ENCODE measurements around the gene NCKAP1. TPM values are rescaled to one million over a fixed set of nuclear protein-coding genes. Genes with fewer than 3 reads are reported as not detected.

The NCKAP1 gene
- total and polyA plus RNA-seq, 3 donors from 2014 or later, result 59.6 to 110 (median 82.9) TPM

DNA sequence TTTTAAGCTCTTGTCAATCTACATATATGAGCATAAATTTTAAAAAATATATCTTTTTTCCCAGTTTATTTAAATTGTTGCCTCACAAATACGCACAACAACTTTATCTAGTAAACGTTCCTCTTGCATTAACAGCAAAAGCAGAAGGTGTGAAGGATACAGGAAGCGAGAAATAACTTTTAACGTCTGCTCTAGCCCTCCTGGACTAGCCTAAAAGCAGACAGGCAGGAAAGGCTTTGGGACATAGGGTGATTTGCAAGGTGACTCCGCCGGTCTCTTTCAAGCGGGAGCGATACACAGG lies 39.9 kb upstream of the NCKAP1 start:
- no peaks in the 10 kb centered on the region for H3K27me3 ChIP-seq

DNA sequence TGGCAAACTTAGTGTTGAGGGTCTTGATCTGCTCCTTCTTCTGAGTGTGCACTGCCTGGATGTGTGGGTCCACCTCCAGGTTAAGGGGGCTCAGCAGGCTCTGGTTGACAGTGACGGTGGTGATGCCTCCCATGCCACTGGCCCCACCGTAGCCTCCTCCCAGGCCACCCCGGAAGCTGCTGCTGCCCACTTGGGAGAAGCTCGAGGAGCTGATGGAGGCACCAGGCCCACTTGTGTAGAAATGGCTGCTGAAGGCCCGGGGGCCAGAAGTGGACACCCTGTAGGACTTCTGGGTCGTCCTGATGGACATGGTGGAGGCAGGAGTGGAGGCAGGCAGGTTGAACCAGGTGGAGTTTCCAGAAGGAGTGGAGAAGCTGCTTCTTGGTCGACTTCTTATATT lies 33.9 kb upstream of the NCKAP1 start:
- Histone ChIP-seq H3K27ac (no peak overlapping the region), H3K36me3 (ENCODE audit: low read depth, missing control alignments) (no peaks in the 10 kb centered on the region), H3K4me1 (no peaks in the 10 kb centered on the region), H3K9me3 (no peaks in the 10 kb centered on the region), H3K27me3 (no peaks in the 10 kb centered on the region), H3K4me3 (no peak overlapping the region)
- 89 to 91% methylated on average over 4 to 7 of the region's 7 CpGs for WGBS, 2 donors
- intact Hi-C loops (cut with DNase I; ENCODE audit: low total_unique reads), result no loop called here
- TF ChIP-seq, protein P1, sequence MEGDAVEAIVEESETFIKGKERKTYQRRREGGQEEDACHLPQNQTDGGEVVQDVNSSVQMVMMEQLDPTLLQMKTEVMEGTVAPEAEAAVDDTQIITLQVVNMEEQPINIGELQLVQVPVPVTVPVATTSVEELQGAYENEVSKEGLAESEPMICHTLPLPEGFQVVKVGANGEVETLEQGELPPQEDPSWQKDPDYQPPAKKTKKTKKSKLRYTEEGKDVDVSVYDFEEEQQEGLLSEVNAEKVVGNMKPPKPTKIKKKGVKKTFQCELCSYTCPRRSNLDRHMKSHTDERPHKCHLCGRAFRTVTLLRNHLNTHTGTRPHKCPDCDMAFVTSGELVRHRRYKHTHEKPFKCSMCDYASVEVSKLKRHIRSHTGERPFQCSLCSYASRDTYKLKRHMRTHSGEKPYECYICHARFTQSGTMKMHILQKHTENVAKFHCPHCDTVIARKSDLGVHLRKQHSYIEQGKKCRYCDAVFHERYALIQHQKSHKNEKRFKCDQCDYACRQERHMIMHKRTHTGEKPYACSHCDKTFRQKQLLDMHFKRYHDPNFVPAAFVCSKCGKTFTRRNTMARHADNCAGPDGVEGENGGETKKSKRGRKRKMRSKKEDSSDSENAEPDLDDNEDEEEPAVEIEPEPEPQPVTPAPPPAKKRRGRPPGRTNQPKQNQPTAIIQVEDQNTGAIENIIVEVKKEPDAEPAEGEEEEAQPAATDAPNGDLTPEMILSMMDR (IDR thresholded peaks at IDR 0.05), result no peak
- DNase-seq, result no peak

More for the DNA sequence above, 39.9 kb upstream of the NCKAP1 start:
- Histone ChIP-seq H3K27ac (peak overlapping the region; percentile 61 to 78), H3K4me1 (no peaks in the 10 kb centered on the region), H3K9me3 (no peaks in the 10 kb centered on the region), H3K36me3 (ENCODE audit: low read depth, missing control alignments) (no peaks in the 10 kb centered on the region), H3K4me3 (peak overlapping the region; percentile 77 to 83)
- whole genome bisulfite sequencing, 2 donors, result 2 to 6% methylated on average over 8 of the region's 8 CpGs
- TF ChIP-seq, protein P1 (IDR thresholded peaks at IDR 0.05), result no peak
- no peak for TF ChIP-seq POLR2A (IDR thresholded peaks at IDR 0.05)
- DNase-seq, result no peak
- intact Hi-C loops (cut with DNase I; ENCODE audit: low total_unique reads), result no loop called here

DNA sequence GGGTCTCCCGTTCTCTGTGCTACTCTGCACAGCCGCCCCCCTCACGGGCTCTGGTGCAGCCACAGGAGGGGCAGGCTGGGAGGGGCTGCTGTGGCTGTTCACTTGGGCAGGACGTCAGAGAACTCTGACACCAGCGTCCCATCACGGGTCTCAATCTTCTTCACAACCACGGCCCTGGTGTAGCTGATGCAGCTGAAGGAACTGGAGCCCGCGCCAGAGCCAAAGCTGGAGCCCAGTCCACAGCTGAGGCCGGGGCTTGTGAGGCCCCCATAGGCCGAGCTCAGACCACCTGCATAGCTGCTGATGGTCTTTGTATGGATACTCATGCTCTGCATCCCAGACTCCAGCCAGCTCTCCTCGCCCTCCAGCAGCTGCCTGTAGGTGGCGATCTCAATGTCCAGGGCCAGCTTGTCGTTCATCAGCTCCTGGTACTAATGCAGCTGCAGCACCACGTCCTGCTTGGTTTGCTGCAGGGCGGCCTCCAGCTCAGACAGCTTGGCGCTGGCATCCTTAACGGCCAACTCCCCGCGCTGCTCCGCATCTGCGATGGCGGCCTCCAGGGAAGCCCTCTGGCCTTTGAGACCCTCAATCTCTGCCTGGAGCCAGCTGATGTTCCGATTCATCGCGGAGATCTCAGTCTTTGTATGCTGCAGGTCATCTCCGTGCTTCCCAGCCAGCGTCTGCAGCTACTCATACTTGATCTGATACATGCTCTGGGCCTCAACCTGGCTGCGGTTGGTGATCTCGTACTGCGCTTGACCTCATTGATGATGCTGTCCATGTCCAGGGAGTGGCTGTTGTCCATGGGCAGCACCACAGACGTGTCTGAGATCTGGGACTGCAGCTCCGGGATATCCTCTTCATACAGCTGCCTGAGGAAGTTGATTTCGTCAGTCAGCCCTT lies 32.9 kb upstream of the NCKAP1 start:
- Histone ChIP-seq H3K27ac (no peak overlapping the region), H3K4me3 (no peak overlapping the region), H3K27me3 (no peaks in the 10 kb centered on the region), H3K4me1 (no peaks in the 10 kb centered on the region), H3K36me3 (ENCODE audit: low read depth, missing control alignments) (no peaks in the 10 kb centered on the region), H3K9me3 (no peaks in the 10 kb centered on the region)
- 55 to 79% methylated on average over 11 to 33 of the region's 34 CpGs for WGBS, 2 donors
- intact Hi-C loops (cut with DNase I; ENCODE audit: low total_unique reads), result no loop called here
- TF ChIP-seq, protein P1 (IDR thresholded peaks at IDR 0.05), result peak in 1 of 3 experiments; percentile 14
- TF ChIP-seq POLR2A (IDR thresholded peaks at IDR 0.05), result no peak
- peak; percentile 49 for DNase-seq

DNA sequence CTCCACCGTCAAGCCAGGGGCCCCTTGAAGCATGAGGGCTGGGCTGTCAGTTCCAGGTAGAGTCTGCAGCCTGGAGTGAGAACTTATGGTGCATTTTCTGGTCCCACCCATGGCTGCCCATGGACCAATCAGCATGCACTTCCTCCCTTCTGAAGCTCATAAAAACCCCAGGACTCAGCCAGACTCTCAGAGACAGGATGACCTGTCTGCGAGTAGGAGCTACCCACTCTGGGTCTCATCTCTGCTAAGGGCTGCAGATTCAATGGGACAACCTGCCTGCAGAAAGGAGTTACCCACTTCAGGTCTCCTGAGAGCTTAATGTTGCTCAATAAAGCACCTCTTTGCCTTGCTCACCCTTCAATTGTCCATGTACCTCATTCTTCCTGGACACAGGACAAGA lies 30.9 kb upstream of the NCKAP1 start:
- Histone ChIP-seq H3K27me3 (no peaks in the 10 kb centered on the region), H3K4me3 (no peak overlapping the region), H3K4me1 (no peaks in the 10 kb centered on the region), H3K27ac (no peak overlapping the region), H3K9me3 (no peaks in the 10 kb centered on the region), H3K36me3 (ENCODE audit: low read depth, missing control alignments) (no peaks in the 10 kb centered on the region)
- 89 to 94% methylated on average over 2 of the region's 2 CpGs for WGBS, 2 donors
- TF ChIP-seq, protein P1 (IDR thresholded peaks at IDR 0.05), result no peak
- TF ChIP-seq POLR2A (IDR thresholded peaks at IDR 0.05), result no peak
- no peak for DNase-seq
- intact Hi-C loops (cut with DNase I; ENCODE audit: low total_unique reads), result no loop called here

DNA sequence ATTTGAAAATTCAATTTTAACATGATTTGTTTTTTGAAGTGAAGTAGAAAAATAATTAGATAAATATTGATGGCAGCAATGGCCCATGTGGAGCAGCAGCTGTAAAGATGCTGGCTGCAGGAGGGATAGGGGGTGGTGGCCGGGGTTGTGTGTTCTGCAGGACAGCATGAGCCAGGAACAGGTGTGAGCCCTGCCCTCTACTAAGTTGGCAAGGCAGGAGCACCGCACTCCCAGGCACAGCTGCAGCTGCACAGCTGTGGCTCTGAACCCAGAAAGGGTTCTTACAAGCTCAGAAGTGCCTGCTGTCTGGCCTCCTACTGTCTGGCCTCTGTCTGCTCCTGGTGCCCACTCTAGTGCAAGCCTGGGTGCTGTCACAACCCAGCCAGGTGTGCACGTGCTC lies 30.3 kb upstream of the NCKAP1 start:
- H3K4me3 ChIP-seq, result no peak overlapping the region
- WGBS, 2 donors, result 84 to 93% methylated on average over 3 of the region's 3 CpGs
- intact Hi-C loops (cut with DNase I; ENCODE audit: low total_unique reads), result no loop called here
- TF ChIP-seq, protein P1 (IDR thresholded peaks at IDR 0.05), result no peak
- TF ChIP-seq POLR2A (IDR thresholded peaks at IDR 0.05), result no peak
- no peaks in the 10 kb centered on the region for H3K36me3 ChIP-seq (ENCODE audit: low read depth, missing control alignments)
- H3K27me3 ChIP-seq, result no peaks in the 10 kb centered on the region
- DNase-seq, result no peak
- no peaks in the 10 kb centered on the region for H3K4me1 ChIP-seq
- H3K9me3 ChIP-seq, result no peaks in the 10 kb centered on the region
- no peak overlapping the region for H3K27ac ChIP-seq
